H1 (cell line): Measurements from ENCODE around the gene SLC25A42.

Experiments used
- CTCF ChIP-seq, 3 experiments: IDR thresholded peaks; 1 replicate in 2 of 3; 2 replicates in 1 of 3; pipeline versions ENCODE4 v1.5.1 to v1.6.1; 2011; ENCODE audit warnings: low read length in 3 of 3, mild to moderate bottlenecking in 3 of 3, inconsistent platforms in 2 of 3, low read depth in 1 of 3, moderate library complexity in 1 of 3; ENCODE audit not compliant: insufficient read depth in 1 of 3; ENCODE audit errors: control extremely low read depth in 1 of 3
- EGR1 ChIP-seq: IDR thresholded peaks from 2 replicates; pipeline ENCODE4 v1.6.1; 2011; ENCODE audit warnings: low read depth, low read length, borderline replicate concordance
- EZH2 ChIP-seq: fragments of 200-600 bp; sonication (generic); IDR thresholded peaks from 2 replicates; pipeline ENCODE4 v1.7.1; 2012; ENCODE audit warnings: low read depth, mild to moderate bottlenecking, moderate library complexity, low read length, inconsistent platforms; ENCODE audit not compliant: severe bottlenecking
- GABPA ChIP-seq: IDR thresholded peaks from 2 replicates; pipeline ENCODE4 v1.6.1; 2011; ENCODE audit warnings: mild to moderate bottlenecking, low read length, moderate library complexity, borderline replicate concordance; ENCODE audit not compliant: insufficient read depth
- JUND ChIP-seq: IDR thresholded peaks from 2 replicates; pipeline ENCODE4 v1.6.1; 2011; ENCODE audit warnings: mild to moderate bottlenecking, improper control_type of control experiment, low read length
- PHF8 ChIP-seq: fragments of 200-600 bp; sonication (generic); conservative IDR thresholded peaks from 2 replicates; pipeline ENCODE4 v1.7.1; 2012; ENCODE audit warnings: low read depth, mild to moderate bottlenecking, inconsistent platforms, low read length, moderate library complexity
- POLR2A ChIP-seq, 2 experiments: IDR thresholded peaks; 1 replicate in 1 of 2; 2 replicates in 1 of 2; pipeline ENCODE4 v1.6.1; 2011; ENCODE audit warnings: low read depth in 2 of 2, low read length in 2 of 2, mild to moderate bottlenecking in 2 of 2; ENCODE audit errors: control extremely low read depth in 1 of 2
- RAD21 ChIP-seq, 2 experiments: IDR thresholded peaks in 1 of 2; conservative IDR thresholded peaks in 1 of 2; 2 replicates each; pipeline ENCODE4 v1.6.1; 2011; ENCODE audit warnings: low read depth in 2 of 2, low read length in 2 of 2, improper control_type of control experiment in 1 of 2, inconsistent platforms in 1 of 2, mild to moderate bottlenecking in 1 of 2, moderate library complexity in 1 of 2
- RBBP5 ChIP-seq: IDR thresholded peaks from 2 replicates; pipeline ENCODE4 v1.7.1; 2012; ENCODE audit warnings: low read depth, mild to moderate bottlenecking, inconsistent platforms, low read length, moderate library complexity, borderline replicate concordance
- SP2 ChIP-seq: IDR thresholded peaks from 2 replicates; pipeline ENCODE4 v1.6.1; 2012; ENCODE audit warnings: mild to moderate bottlenecking, low read length, inconsistent platforms
- USF2 ChIP-seq: IDR thresholded peaks from 2 replicates; pipeline ENCODE4 v1.6.1; 2011; ENCODE audit warnings: low read length, improper control_type of control experiment
- YY1 ChIP-seq: IDR thresholded peaks from 2 replicates; pipeline ENCODE4 v1.6.1; 2011; ENCODE audit warnings: low read depth, mild to moderate bottlenecking, low read length

GRCh38 chr19:19056636-19057275 is 7.0 kb upstream of the SLC25A42 start:
- TF ChIP-seq CTCF (IDR thresholded peaks at IDR 0.05; ENCODE audit: control extremely low read depth in 1 of 3, insufficient read depth in 1 of 3, low read depth in 1 of 3, low read length in 3 of 3) (no peak), JUND (no peak), GABPA (no peak), RAD21 (IDR thresholded peaks at IDR 0.05 in 1 of 2, conservative IDR thresholded peaks at IDR 0.05 in 1 of 2; ENCODE audit: low read depth in 2 of 2, low read length in 2 of 2) (no peak), SP2 (no peak), EZH2 (no peak), YY1 (no peak), RBBP5 (no peak), PHF8 (no peak), EGR1 (no peak), POLR2A (IDR thresholded peaks at IDR 0.05; ENCODE audit: control extremely low read depth in 1 of 2, low read depth in 2 of 2, low read length in 2 of 2) (no peak), USF2 (no peak)
